OCI-LY7 (cell line): Measurements from ENCODE around the gene STARD3. TPM values are rescaled to one million over a fixed set of nuclear protein-coding genes. Genes with fewer than 3 reads are reported as not detected.

Source experiments
- BruUV-seq: library from RNA; stranded (reverse); fragments of 400-500 nt; replicated peaks from 2 replicates; lab custom pipeline; 2021; lab: Mats Ljungman, UMichigan
- CTCF ChIA-PET: fragments of 300-600 bp; sonication (Branson Sonifier 250); formaldehyde crosslinking; loops from one replicate; lab custom pipeline; 2022; ENCODE audit warnings: antibody characterized with exemption; ENCODE audit not compliant: unreplicated experiment; lab: Charles Lee
- POLR2A ChIA-PET: fragments of 300-600 bp; sonication (Branson Sonifier 250); formaldehyde crosslinking; loops from one replicate; lab custom pipeline; 2022; ENCODE audit warnings: antibody characterized with exemption; lab: Charles Lee
- DNase-seq: peaks from one replicate; pipeline ENCODE4 v3.0.0-alpha.2; 2015; ENCODE audit warnings: low spot score
- H2AFZ ChIP-seq: fragments of 200-600 bp; sonication (generic), shearing (Covaris generic); 2 replicates; pipeline ENCODE4 v1.6.1; 2014; ENCODE audit warnings: mild to moderate bottlenecking, antibody characterized with exemption, low read length, moderate library complexity
- H3K27ac ChIP-seq: fragments of 200-600 bp; sonication (generic); 2 replicates; pipeline ENCODE4 v1.5.1; 2014; ENCODE audit warnings: mixed run types, low read depth, mild to moderate bottlenecking, moderate library complexity, low read length, inconsistent platforms; ENCODE audit not compliant: poor library complexity, severe bottlenecking
- H3K36me3 ChIP-seq: fragments of 200-600 bp; sonication (generic); 2 replicates; pipeline ENCODE4 v1.6.1; 2014; ENCODE audit warnings: mild to moderate bottlenecking, antibody characterized with exemption, low read length, moderate library complexity, mixed read lengths; ENCODE audit not compliant: insufficient read depth
- H3K4me1 ChIP-seq: fragments of 200-600 bp; sonication (generic); 2 replicates; pipeline ENCODE4 v1.5.1; 2014; ENCODE audit warnings: mild to moderate bottlenecking, low read length; ENCODE audit not compliant: insufficient read depth, poor library complexity, severe bottlenecking
- H3K4me2 ChIP-seq: fragments of 200-600 bp; sonication (generic); 2 replicates; pipeline ENCODE4 v1.6.1; 2014; ENCODE audit warnings: mild to moderate bottlenecking, low read length
- H3K4me3 ChIP-seq: fragments of 200-600 bp; sonication (generic); 2 replicates; pipeline ENCODE4 v1.5.1; 2014; ENCODE audit warnings: mild to moderate bottlenecking, low read depth, low read length; ENCODE audit not compliant: poor library complexity, severe bottlenecking
- H3K79me2 ChIP-seq: fragments of 200-600 bp; sonication (generic); 2 replicates; pipeline ENCODE4 v1.6.1; 2016; ENCODE audit warnings: low read depth, mild to moderate bottlenecking, low read length, moderate library complexity, mixed read lengths; ENCODE audit not compliant: insufficient read depth
- H3K9me2 ChIP-seq: fragments of 200-600 bp; sonication (generic); 2 replicates; pipeline ENCODE4 v1.6.1; 2016; ENCODE audit warnings: mild to moderate bottlenecking, low read length, mixed read lengths; ENCODE audit not compliant: insufficient read depth
- H3K9me3 ChIP-seq: fragments of 200-600 bp; sonication (generic); 2 replicates; pipeline ENCODE4 v1.6.1; 2014; ENCODE audit warnings: mild to moderate bottlenecking, mixed run types, low read length, mixed read lengths
- H4K20me1 ChIP-seq: fragments of 200-600 bp; sonication (generic); 2 replicates; pipeline ENCODE4 v1.6.1; 2014; ENCODE audit warnings: mild to moderate bottlenecking, antibody characterized with exemption, low read length, moderate library complexity, mixed read lengths; ENCODE audit not compliant: insufficient read depth
- EZH2phosphoT487 ChIP-seq: fragments of 200-600 bp; sonication (generic); IDR thresholded peaks from 2 replicates; pipeline ENCODE4 v1.6.1; 2018; ENCODE audit warnings: low read depth, borderline replicate concordance, mild to moderate bottlenecking, mixed run types, antibody characterized with exemption, low read length, moderate library complexity, mixed read lengths
- intact Hi-C: fragments of 100-400 bp; cut with micrococcal nuclease; formaldehyde crosslinking; loops from one replicate; pipeline ENCODE4 v1.10.0; 2022; ENCODE audit not compliant: unreplicated experiment
- total RNA-seq, 2 experiments: library from RNA; depleted of rRNA in 1 of 2; stranded (reverse); fragments of >200 nt in 1 of 2; shearing (Covaris generic) in 1 of 2; gene quantifications; 2 replicates each; pipeline ENCODE4 v1.2.3, GENCODE V29; 2014 to 2022
- TF ChIP-seq, protein P1 (sequence below): fragments of 200-600 bp; sonication (generic); conservative IDR thresholded peaks from 2 replicates; pipeline ENCODE4 v1.5.1; 2014; ENCODE audit warnings: mild to moderate bottlenecking, antibody characterized with exemption, low read length, moderate library complexity, mixed read lengths

Gene STARD3
- total RNA-seq, 2 experiments from 2014 or later = 36.5 to 54.2 TPM

DNA sequence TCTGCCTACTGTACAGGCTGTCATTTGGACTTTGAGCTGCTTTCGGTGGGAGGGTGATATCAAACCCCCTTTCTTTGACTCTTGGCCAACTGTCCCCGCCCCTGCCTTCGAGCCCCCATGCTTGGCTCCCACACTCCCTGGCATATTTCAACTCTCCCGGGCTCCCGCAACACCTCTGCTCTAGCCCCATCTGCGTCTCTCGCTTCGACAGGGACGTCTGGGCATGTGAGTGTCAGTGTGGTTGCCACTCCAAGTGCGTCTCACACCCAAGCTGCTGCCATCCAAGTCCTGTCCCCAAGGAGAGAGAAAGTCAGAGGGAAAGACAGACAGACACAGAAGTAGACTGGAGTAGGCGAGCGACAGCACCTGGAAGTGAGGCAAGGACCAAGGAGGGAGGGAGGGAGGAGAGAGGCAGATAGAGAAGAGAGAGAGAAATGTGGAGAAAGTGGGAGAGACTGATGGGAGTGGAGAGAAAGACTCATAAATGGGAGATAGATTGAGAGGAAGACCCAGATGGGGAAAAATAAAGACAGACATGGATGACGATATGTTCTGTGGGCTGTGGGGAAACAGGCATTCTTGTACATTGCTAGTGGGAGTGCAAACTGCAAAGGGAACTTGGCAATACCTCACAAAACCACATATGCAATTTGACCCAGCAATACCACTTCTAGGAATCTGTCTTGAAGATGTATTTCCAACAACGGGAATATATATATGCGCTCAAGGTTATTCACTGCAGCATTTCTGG is 11.8 kb downstream of the STARD3 start:
- Histone ChIP-seq H3K4me3 (no peak overlapping the region), H3K79me2 (no peaks in the 10 kb centered on the region), H3K9me3 (no peaks in the 10 kb centered on the region), H2AFZ (no peak overlapping the region), H3K36me3 (peaks cover 9% of the 10 kb centered on the region; the same call in 1 of the 2 replicates), H4K20me1 (no peaks in the 10 kb centered on the region), H3K27ac (no peak overlapping the region), H3K4me2 (no peak overlapping the region), H3K9me2 (no peaks in the 10 kb centered on the region), H3K4me1 (no peaks in the 10 kb centered on the region)
- POLR2A ChIA-PET = interaction anchor here (0.7 kb wide), 1 partner anchor 25 kb away, joined by 3 read pairs; no protein-coding TSS in a partner anchor
- CTCF ChIA-PET = interaction anchor here (0.6 kb wide), 1 partner anchor 280 kb away, joined by 3 read pairs; no protein-coding TSS in a partner anchor
- BruUV-seq = no TSS peak
- TF ChIP-seq, protein P1, sequence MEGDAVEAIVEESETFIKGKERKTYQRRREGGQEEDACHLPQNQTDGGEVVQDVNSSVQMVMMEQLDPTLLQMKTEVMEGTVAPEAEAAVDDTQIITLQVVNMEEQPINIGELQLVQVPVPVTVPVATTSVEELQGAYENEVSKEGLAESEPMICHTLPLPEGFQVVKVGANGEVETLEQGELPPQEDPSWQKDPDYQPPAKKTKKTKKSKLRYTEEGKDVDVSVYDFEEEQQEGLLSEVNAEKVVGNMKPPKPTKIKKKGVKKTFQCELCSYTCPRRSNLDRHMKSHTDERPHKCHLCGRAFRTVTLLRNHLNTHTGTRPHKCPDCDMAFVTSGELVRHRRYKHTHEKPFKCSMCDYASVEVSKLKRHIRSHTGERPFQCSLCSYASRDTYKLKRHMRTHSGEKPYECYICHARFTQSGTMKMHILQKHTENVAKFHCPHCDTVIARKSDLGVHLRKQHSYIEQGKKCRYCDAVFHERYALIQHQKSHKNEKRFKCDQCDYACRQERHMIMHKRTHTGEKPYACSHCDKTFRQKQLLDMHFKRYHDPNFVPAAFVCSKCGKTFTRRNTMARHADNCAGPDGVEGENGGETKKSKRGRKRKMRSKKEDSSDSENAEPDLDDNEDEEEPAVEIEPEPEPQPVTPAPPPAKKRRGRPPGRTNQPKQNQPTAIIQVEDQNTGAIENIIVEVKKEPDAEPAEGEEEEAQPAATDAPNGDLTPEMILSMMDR = no peak
- TF ChIP-seq EZH2phosphoT487 = no peak
- intact Hi-C loops = no loop called here
- no peak for DNase-seq

DNA sequence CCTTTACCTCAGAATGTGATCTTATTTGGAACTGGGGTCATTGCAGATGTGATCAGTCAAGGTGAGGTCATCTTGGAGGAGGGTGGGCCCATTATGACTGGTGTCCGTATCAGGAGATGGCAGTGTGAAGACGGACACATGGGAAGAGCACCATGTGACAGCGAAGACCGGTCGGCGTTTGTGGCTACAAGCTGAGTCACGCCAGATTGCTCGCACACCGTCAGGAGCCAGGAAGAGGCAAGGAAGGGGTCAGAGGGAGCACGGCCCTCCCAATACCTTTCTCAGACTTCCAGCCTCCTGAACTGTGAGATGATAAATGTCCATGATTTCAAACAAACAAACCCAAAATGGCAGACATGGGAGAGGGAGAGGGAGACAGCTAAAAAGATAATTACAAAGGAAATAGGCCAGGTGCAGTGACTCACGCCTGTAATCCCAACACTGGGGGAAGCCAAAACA is 13.2 kb downstream of the STARD3 start:
- DNase-seq = no peak
- H3K4me3 ChIP-seq = no peak overlapping the region
- no peaks in the 10 kb centered on the region; the same call in 1 of the 2 replicates for H4K20me1 ChIP-seq
- intact Hi-C loops = no loop called here
- no TSS peak for BruUV-seq
- CTCF ChIA-PET = no interaction called here
- no peaks in the 10 kb centered on the region for H3K79me2 ChIP-seq
- no peak overlapping the region for H3K4me2 ChIP-seq
- H3K27ac ChIP-seq = no peak overlapping the region
- H2AFZ ChIP-seq = no peak overlapping the region
- no peaks in the 10 kb centered on the region for H3K9me3 ChIP-seq
- H3K36me3 ChIP-seq = peaks cover 21% of the 10 kb centered on the region; the same call in 1 of the 2 replicates
- TF ChIP-seq, protein P1 = no peak
- TF ChIP-seq EZH2phosphoT487 = no peak
- no peaks in the 10 kb centered on the region for H3K9me2 ChIP-seq
- POLR2A ChIA-PET = no interaction called here
- no peaks in the 10 kb centered on the region for H3K4me1 ChIP-seq
